Mucosa of stomach (tissue), 1 donor: ENCODE measurements around the gene TAPT1.

Source experiments
- H3K27me3 ChIP-seq: one replicate; pipeline ENCODE4 v1.7.0; 2013; ENCODE audit warnings: mild to moderate bottlenecking, low read length; ENCODE audit not compliant: control insufficient read depth, insufficient read depth
- H3K36me3 ChIP-seq: one replicate; pipeline ENCODE4 v1.7.0; 2013; ENCODE audit warnings: low read length; ENCODE audit not compliant: control insufficient read depth, insufficient read depth
- H3K4me1 ChIP-seq: one replicate; pipeline ENCODE4 v1.7.0; 2013; ENCODE audit warnings: mild to moderate bottlenecking, low read length; ENCODE audit not compliant: control insufficient read depth, insufficient read depth
- H3K4me3 ChIP-seq: one replicate; pipeline ENCODE4 v1.7.0; 2013; ENCODE audit warnings: low read length
- H3K9ac ChIP-seq: one replicate; pipeline ENCODE4 v1.7.0; 2013; ENCODE audit warnings: mild to moderate bottlenecking, low read length, moderate library complexity
- H3K9me3 ChIP-seq: one replicate; pipeline ENCODE4 v1.7.0; 2013; ENCODE audit warnings: mild to moderate bottlenecking, low read length, moderate library complexity; ENCODE audit not compliant: control insufficient read depth
- donor health status: Pancreatic carcinoma.

The TAPT1 gene

GRCh38 chr4:16117164-16117563 is 109.1 kb downstream of the TAPT1 start:
- no peaks in the 10 kb centered on the region for H3K9me3 ChIP-seq
- no peak overlapping the region for H3K4me3 ChIP-seq
- H3K36me3 ChIP-seq: no peaks in the 10 kb centered on the region
- no peaks in the 10 kb centered on the region for H3K27me3 ChIP-seq
- no peaks in the 10 kb centered on the region for H3K4me1 ChIP-seq
- H3K9ac ChIP-seq: no peak overlapping the region

- Histone ChIP-seq H3K36me3 (no peaks in the 10 kb centered on the region), H3K9me3 (no peaks in the 10 kb centered on the region), H3K9ac (no peak overlapping the region), H3K27me3 (no peaks in the 10 kb centered on the region), H3K4me1 (no peaks in the 10 kb centered on the region), H3K4me3 (no peak overlapping the region)
Observed at GRCh38 chr4:16116493-16116990, 109.7 kb downstream of the TAPT1 start.

- no peaks in the 10 kb centered on the region for H3K36me3 ChIP-seq
- H3K4me1 ChIP-seq: no peaks in the 10 kb centered on the region
- H3K4me3 ChIP-seq: no peak overlapping the region
- H3K9ac ChIP-seq: no peak overlapping the region
- H3K27me3 ChIP-seq: no peaks in the 10 kb centered on the region
- H3K9me3 ChIP-seq: no peaks in the 10 kb centered on the region
Observed at GRCh38 chr4:16116019-16116418, 110.3 kb downstream of the TAPT1 start.

GRCh38 chr4:16114546-16114945 is 111.7 kb downstream of the TAPT1 start:
- Histone ChIP-seq H3K4me3 (no peak overlapping the region), H3K4me1 (no peaks in the 10 kb centered on the region), H3K27me3 (no peaks in the 10 kb centered on the region), H3K9me3 (no peaks in the 10 kb centered on the region), H3K36me3 (no peaks in the 10 kb centered on the region), H3K9ac (no peak overlapping the region)

GRCh38 chr4:16113741-16114140 is 112.5 kb downstream of the TAPT1 start:
- H3K9ac ChIP-seq: no peak overlapping the region
- H3K4me1 ChIP-seq: no peaks in the 10 kb centered on the region
- no peak overlapping the region for H3K4me3 ChIP-seq
- H3K27me3 ChIP-seq: no peaks in the 10 kb centered on the region
- H3K9me3 ChIP-seq: no peaks in the 10 kb centered on the region
- H3K36me3 ChIP-seq: no peaks in the 10 kb centered on the region

GRCh38 chr4:16111533-16111932 is 114.7 kb downstream of the TAPT1 start:
- Histone ChIP-seq H3K4me3 (no peak overlapping the region), H3K9me3 (no peaks in the 10 kb centered on the region)

GRCh38 chr4:16110661-16111290 is 115.5 kb downstream of the TAPT1 start:
- Histone ChIP-seq H3K4me3 (no peak overlapping the region), H3K36me3 (no peaks in the 10 kb centered on the region), H3K9ac (no peak overlapping the region), H3K4me1 (no peaks in the 10 kb centered on the region), H3K27me3 (no peaks in the 10 kb centered on the region), H3K9me3 (no peaks in the 10 kb centered on the region)

More at GRCh38 chr4:16111533-16111932, 114.7 kb downstream of the TAPT1 start:
- Histone ChIP-seq H3K36me3 (no peaks in the 10 kb centered on the region), H3K4me1 (no peaks in the 10 kb centered on the region), H3K27me3 (no peaks in the 10 kb centered on the region), H3K9ac (no peak overlapping the region)
